GM12878 (cell line): ENCODE data around the gene MZB1. TPM values are rescaled to one million over a fixed set of nuclear protein-coding genes. Genes with fewer than 3 reads are reported as not detected.

ENCODE experiments used
- ATAC-seq: fragments of 200-7000 bp; cut with Tn5 transposase; 3 replicates; pipeline ENCODE4 v1.9.1; 2020; ENCODE audit warnings: mild to moderate bottlenecking, moderate library complexity
- BruUV-seq: library from RNA; stranded (reverse); fragments of 400-500 nt; replicated peaks from 2 replicates; lab custom pipeline; 2021; lab: Mats Ljungman, UMichigan
- CTCF ChIA-PET: fragments of 300-600 bp; sonication (Branson Sonifier 250); formaldehyde crosslinking; extraction: SDS; loops from one replicate; lab custom pipeline; 2021; ENCODE audit warnings: inconsistent platforms; lab: Yijun Ruan, JAX
- POLR2A ChIA-PET: fragments of 350-600 bp; formaldehyde crosslinking; extraction: SDS; loops from one replicate; lab custom pipeline; 2021; ENCODE audit warnings: inconsistent platforms; lab: Charles Lee
- RAD21 ChIA-PET: fragments of 300-600 bp; sonication (Branson Sonifier 250); formaldehyde crosslinking; loops from one replicate; lab custom pipeline; 2023; ENCODE audit warnings: antibody characterized with exemption; ENCODE audit not compliant: unreplicated experiment; lab: Charles Lee
- SMC1A ChIA-PET: fragments of 300-600 bp; sonication (Branson Sonifier 250); formaldehyde crosslinking; loops from one replicate; lab custom pipeline; 2023; ENCODE audit not compliant: unreplicated experiment, uncharacterized antibody; lab: Charles Lee
- DNase-seq: peaks from one replicate; pipeline ENCODE4 v3.0.0-alpha.2; 2011; ENCODE audit warnings: low read depth, low spot score
- FAIRE-seq: peaks from 3 replicates; lab custom pipeline; 2011; peaks lifted over from hg19 to GRCh38; lab: Jason Lieb, UNC
- H2AFZ ChIP-seq: 2 replicates; pipeline ENCODE4 v1.6.0; 2011; ENCODE audit warnings: low read depth, low read length, control low read depth; ENCODE audit not compliant: control insufficient read depth
- H3K27ac ChIP-seq: 2 replicates; pipeline ENCODE4 v1.5.1; 2011; ENCODE audit warnings: control low read depth; ENCODE audit not compliant: control insufficient read depth, insufficient read depth
- H3K27me3 ChIP-seq, 2 experiments: replicated peaks in 1 of 2; 2 replicates each; pipeline versions ENCODE4 v1.6.0 to v1.6.1; 2011; ENCODE audit warnings: low read length in 1 of 2; ENCODE audit not compliant: control insufficient read depth in 2 of 2, insufficient read depth in 2 of 2
- H3K36me3 ChIP-seq, 2 experiments: 2 replicates each; pipeline ENCODE4 v1.5.1; 2011; ENCODE audit warnings: low read length in 1 of 2; ENCODE audit not compliant: control insufficient read depth in 2 of 2, insufficient read depth in 2 of 2
- H3K4me1 ChIP-seq: 2 replicates; pipeline ENCODE4 v1.6.1; 2011; ENCODE audit warnings: mild to moderate bottlenecking, low read length, moderate library complexity, mixed read lengths; ENCODE audit not compliant: control insufficient read depth, insufficient read depth
- H3K4me2 ChIP-seq: 2 replicates; pipeline ENCODE4 v1.6.0; 2011; ENCODE audit warnings: control low read depth; ENCODE audit not compliant: control insufficient read depth, insufficient read depth
- H3K4me3 ChIP-seq: fragments of 200-600 bp; sonication (generic); 2 replicates; pipeline ENCODE4 v1.5.1; 2016
- H3K79me2 ChIP-seq: 2 replicates; pipeline ENCODE4 v1.6.0; 2011; ENCODE audit warnings: low read length; ENCODE audit not compliant: control insufficient read depth, insufficient read depth
- H3K9ac ChIP-seq: 2 replicates; pipeline ENCODE4 v1.8.0; 2011; ENCODE audit warnings: low read length, control low read depth, mixed read lengths; ENCODE audit not compliant: control insufficient read depth, insufficient read depth
- H3K9me3 ChIP-seq: replicated peaks from 3 replicates; pipeline ENCODE4 v1.5.1; 2011; ENCODE audit warnings: mild to moderate bottlenecking, low read length; ENCODE audit not compliant: control insufficient read depth, insufficient read depth
- H4K20me1 ChIP-seq: 2 replicates; pipeline ENCODE4 v1.6.0; 2011; ENCODE audit not compliant: control insufficient read depth, insufficient read depth
- CHD2 ChIP-seq: IDR thresholded peaks from 2 replicates; pipeline ENCODE4 v1.6.1; 2011; ENCODE audit warnings: low read depth, low read length, improper control_type of control experiment, borderline replicate concordance
- IKZF2 ChIP-seq, 2 experiments: fragments of 450-650 bp; IDR thresholded peaks; 2 replicates each; pipeline ENCODE4 v1.6.1; 2017; ENCODE audit warnings: mild to moderate bottlenecking in 2 of 2, moderate library complexity in 2 of 2
- MEF2B ChIP-seq: fragments of 450-650 bp; IDR thresholded peaks from 2 replicates; pipeline ENCODE4 v1.6.1; 2018; ENCODE audit warnings: mild to moderate bottlenecking, moderate library complexity; ENCODE audit not compliant: partially characterized antibody, poor library complexity, severe bottlenecking
- MLLT1 ChIP-seq: fragments of 450-650 bp; IDR thresholded peaks from 2 replicates; pipeline ENCODE4 v1.6.1; 2016; ENCODE audit warnings: mild to moderate bottlenecking
- MTA2 ChIP-seq: fragments of 450-650 bp; IDR thresholded peaks from 2 replicates; pipeline ENCODE4 v1.6.1; 2016; ENCODE audit warnings: low read depth, mild to moderate bottlenecking, moderate library complexity
- SMAD1 ChIP-seq: fragments of 450-650 bp; IDR thresholded peaks from 2 replicates; pipeline ENCODE4 v1.6.1; 2018; ENCODE audit warnings: mild to moderate bottlenecking, low read depth; ENCODE audit not compliant: partially characterized antibody
- WGBS: methylation state at CpG from one replicate; pipeline ENCODE4 v1.1.6; 2016; ENCODE audit warnings: low lambda C conversion rate; ENCODE audit not compliant: insufficient replicate concordance, insufficient coverage; ENCODE audit errors: missing lambda C conversion rate; 5-methylcytosine and 5-hydroxymethylcytosine counted together
- in situ Hi-C: fragments of 300-500 bp; cut with MboI; formaldehyde crosslinking; loops from 9 replicates; pipeline ENCODE4 v1.14.3; 2018; ENCODE audit warnings: mixed read lengths
- intact Hi-C: fragments of 100-400 bp; cut with micrococcal nuclease; formaldehyde crosslinking; loops from one replicate; pipeline ENCODE4 v1.14.2; 2022; ENCODE audit not compliant: unreplicated experiment
- polyA plus RNA-seq, 11 experiments: library from polyadenylated mRNA; depleted of rRNA in 4 of 11; unstranded in 6 of 11; stranded (reverse) in 5 of 11; fragments of >200 nt; fragmentation: Nextera tagmentation in 4 of 11; fragmentation: Illumina TruSeq in 1 of 11; extraction: Ambion mirVana in 4 of 11; extraction: Trizol in 1 of 11; gene quantifications; 1 replicate in 1 of 11; 2 replicates in 10 of 11; pipeline versions ENCODE4 v1.2.1 to v1.2.3, GENCODE V29; 2011 to 2016; ENCODE audit warnings: inconsistent platforms in 2 of 11, missing spikeins in 2 of 11, low read depth in 1 of 11
- total RNA-seq, 4 experiments: library from RNA; depleted of rRNA in 3 of 4; stranded (reverse); fragments of >200 nt in 3 of 4; fragmentation: Illumina TruSeq in 1 of 4; extraction: Trizol in 1 of 4; gene quantifications; 2 replicates each; pipeline versions ENCODE4 v1.2.1 to v1.2.3, GENCODE V29; 2013 to 2021

MZB1 gene
- total and polyA plus RNA-seq, 10 of the 15 experiments (the other 5 are each of a cell fraction or from before 2014, with no cell fraction given) = 19.3 to 406 (median 188) TPM

- Histone ChIP-seq H3K4me3 (peak overlapping the region; percentile 87), H3K4me2 (peak overlapping the region; percentile 73), H3K79me2 (peaks cover 71% of the 10 kb centered on the region), H4K20me1 (no peaks in the 10 kb centered on the region), H3K9me3 (no peaks in the 10 kb centered on the region), H3K27ac (peak overlapping the region; percentile 90), H3K27me3 (no peaks in the 10 kb centered on the region), H3K4me1 (peaks cover 55% of the 10 kb centered on the region), H3K36me3 (peaks cover 0 to 7% of the 10 kb centered on the region in 2 experiments; a peak in 1 of 4 replicates), H2AFZ (peak overlapping the region; percentile 86), H3K9ac (peak overlapping the region; percentile 97)
- ChIA-PET CTCF (interaction anchor here (1.0 to 4.4 kb wide), 3 partner anchors 52 to 142 kb away, joined by 3 to 35 read pairs (median 6); partner anchors contain the start of gene PAIP2), POLR2A (interaction anchor here (1.0 to 1.1 kb wide), 2 partner anchors 10 to 121 kb away, joined by 3 read pairs; partner anchors contain the start of gene SPATA24), SMC1A (interaction anchor here (1.8 to 3.9 kb wide), 2 partner anchors 29 to 120 kb away, joined by 4 to 15 read pairs; no protein-coding TSS in a partner anchor), RAD21 (interaction anchor here (1.5 to 4.4 kb wide), 4 partner anchors 29 to 143 kb away, joined by 4 to 25 read pairs (median 17); no protein-coding TSS in a partner anchor)
- ATAC-seq (no peak), FAIRE-seq (no peak), DNase-seq (no peak)
- WGBS = 19% methylated on average over 49 of the region's 49 CpGs
- in situ Hi-C loops = no loop called here
- BruUV-seq = no TSS peak
- TF ChIP-seq SMAD1 (no peak), MLLT1 (peak; percentile 85), CHD2 (0 out of 2 replicates have a peak, but pooled peaks have one; percentile 19), MTA2 (no peak), IKZF2 (IDR thresholded peaks at IDR 0.05) (peak in 1 of 2 experiments; percentile 21; a peak in 1 of 4 replicates), MEF2B (peak; percentile 67)
- intact Hi-C loops = loop anchor here (2.0 to 5.0 kb wide), 4 partner anchors 53 to 141 kb away; partner anchors contain the start of genes MATR3 and PAIP2
Measured at GRCh38 chr5:139393497-139394122, 3.9 kb upstream of the MZB1 start.
